Smooth muscle cell (in vitro differentiated cells): ENCODE measurements around the gene ENOSF1. TPM values are rescaled to one million over a fixed set of nuclear protein-coding genes. Genes with fewer than 3 reads are reported as not detected.
A peak's percentile ranks its signal among the peaks of the same experiment; 100 is the strongest.

Experiments
- DNase-seq: peaks from one replicate; lab custom pipeline; 2025; ENCODE audit not compliant: unreplicated experiment; lab: John Stamatoyannopoulos, UW
- H2AFZ ChIP-seq: fragments of 200-600 bp; sonication (generic); 2 replicates; pipeline ENCODE4 v1.6.0; 2016; ENCODE audit warnings: antibody characterized with exemption, low read depth, mild to moderate bottlenecking
- H3F3A ChIP-seq: fragments of 200-600 bp; sonication (generic); 2 replicates; pipeline ENCODE4 v1.6.0; 2017; ENCODE audit warnings: antibody characterized with exemption, low read depth
- H3K27ac ChIP-seq: fragments of 200-600 bp; sonication (generic); 2 replicates; pipeline ENCODE4 v1.5.1; 2016; ENCODE audit warnings: low read depth, mild to moderate bottlenecking
- H3K27me3 ChIP-seq: fragments of 200-600 bp; sonication (generic); 2 replicates; pipeline ENCODE4 v1.6.1; 2016; ENCODE audit warnings: low read depth, mild to moderate bottlenecking
- H3K36me3 ChIP-seq: fragments of 200-600 bp; sonication (generic); 2 replicates; pipeline ENCODE4 v1.5.1; 2016; ENCODE audit warnings: low read depth
- H3K4me1 ChIP-seq: fragments of 200-600 bp; sonication (generic); 2 replicates; pipeline ENCODE4 v1.5.1; 2016; ENCODE audit warnings: low read depth
- H3K4me2 ChIP-seq: fragments of 200-600 bp; sonication (generic); 2 replicates; pipeline ENCODE4 v1.6.0; 2016; ENCODE audit warnings: mild to moderate bottlenecking
- H3K4me3 ChIP-seq: fragments of 200-600 bp; sonication (generic); 2 replicates; pipeline ENCODE4 v1.5.1; 2016; ENCODE audit warnings: mild to moderate bottlenecking
- H3K79me2 ChIP-seq: fragments of 200-600 bp; sonication (generic); 2 replicates; pipeline ENCODE4 v1.6.0; 2016; ENCODE audit warnings: low read depth, mild to moderate bottlenecking
- H3K9ac ChIP-seq: fragments of 200-600 bp; sonication (generic); 2 replicates; pipeline ENCODE4 v1.6.0; 2016; ENCODE audit warnings: low read depth
- H3K9me3 ChIP-seq: fragments of 200-600 bp; sonication (generic); replicated peaks from 2 replicates; pipeline ENCODE4 v1.5.1; 2016; ENCODE audit warnings: low read depth
- H4K20me1 ChIP-seq: fragments of 200-600 bp; sonication (generic); 2 replicates; pipeline ENCODE4 v1.6.0; 2016; ENCODE audit warnings: low read depth
- CTCF ChIP-seq: fragments of 200-600 bp; sonication (generic); IDR thresholded peaks from 2 replicates; pipeline ENCODE4 v1.5.1; 2017; ENCODE audit warnings: borderline replicate concordance, mild to moderate bottlenecking, antibody characterized with exemption; ENCODE audit not compliant: insufficient read depth, poor library complexity, severe bottlenecking
- WGBS: methylation state at CpG from one replicate; pipeline ENCODE4 v1.1.7; 2016; ENCODE audit warnings: low lambda C conversion rate; 5-methylcytosine and 5-hydroxymethylcytosine counted together
- polyA plus RNA-seq: library from polyadenylated mRNA; unstranded; fragments of >200 nt; fragmentation: Nextera tagmentation; extraction: Ambion mirVana; gene quantifications from 2 replicates; pipeline ENCODE4 v1.2.1, GENCODE V29; 2016
- total RNA-seq: library from RNA; depleted of rRNA; stranded (reverse); fragments of >200 nt; gene quantifications from 2 replicates; pipeline ENCODE4 v1.2.3, GENCODE V29; 2014

The ENOSF1 gene
- total and polyA plus RNA-seq, 2 experiments from 2014 or later = 6.6 to 12.4 TPM

- Histone ChIP-seq H3K9me3 (no peaks in the 10 kb centered on the region), H2AFZ (no peak overlapping the region), H3K79me2 (peaks cover 8% of the 10 kb centered on the region), H3K4me3 (peak overlapping the region; percentile 79), H3K36me3 (no peaks in the 10 kb centered on the region), H3K27me3 (no peaks in the 10 kb centered on the region), H3F3A (peaks cover 10% of the 10 kb centered on the region), H3K4me2 (peak overlapping the region; percentile 90), H4K20me1 (no peaks in the 10 kb centered on the region), H3K27ac (no peak overlapping the region), H3K4me1 (peaks cover 8% of the 10 kb centered on the region), H3K9ac (no peak overlapping the region)
- TF ChIP-seq CTCF = no peak
- DNase-seq = no peak
- 95% methylated on average over 3 of the region's 3 CpGs for WGBS
These were observed 1.8 kb downstream of the ENOSF1 start for GRCh38 chr18:710418-711300.

GRCh38 chr18:709771-710170 lies 2.7 kb downstream of the ENOSF1 start:
- Histone ChIP-seq H2AFZ (no peak overlapping the region), H3K27me3 (no peaks in the 10 kb centered on the region), H4K20me1 (no peaks in the 10 kb centered on the region), H3K4me3 (no peak overlapping the region), H3K4me2 (no peak overlapping the region), H3K9me3 (no peaks in the 10 kb centered on the region), H3K9ac (no peak overlapping the region), H3K79me2 (peaks cover 8% of the 10 kb centered on the region), H3K36me3 (no peaks in the 10 kb centered on the region), H3K27ac (no peak overlapping the region), H3F3A (peaks cover 5% of the 10 kb centered on the region), H3K4me1 (peaks cover 8% of the 10 kb centered on the region)
- no peak for DNase-seq
- WGBS = 70% methylated on average over 1 of the region's 1 CpG
- no peak for TF ChIP-seq CTCF

- Histone ChIP-seq H3K36me3 (no peaks in the 10 kb centered on the region), H3F3A (peaks cover 12% of the 10 kb centered on the region), H3K9ac (no peak overlapping the region), H3K4me2 (no peak overlapping the region), H3K27ac (no peak overlapping the region), H2AFZ (no peak overlapping the region), H3K27me3 (no peaks in the 10 kb centered on the region), H3K4me3 (no peak overlapping the region), H4K20me1 (no peaks in the 10 kb centered on the region), H3K4me1 (peaks cover 8% of the 10 kb centered on the region), H3K9me3 (no peaks in the 10 kb centered on the region), H3K79me2 (peaks cover 8% of the 10 kb centered on the region)
- no peak for TF ChIP-seq CTCF
- WGBS = 98% methylated on average over 10 of the region's 10 CpGs
- no peak for DNase-seq
These were observed 4.3 kb downstream of the ENOSF1 start for GRCh38 chr18:708096-708495.
